HL-60 (cell line): ENCODE results near the gene MIX23.

Experiments used
- DNase-seq, 2 experiments: peaks; one replicate each; pipeline ENCODE4 v3.0.0-alpha.2; 2010 to 2020; ENCODE audit warnings: low read depth in 1 of 2, low spot score in 1 of 2
- H3K27ac ChIP-seq: fragments of 250-450 bp; sonication (Bioruptor Pico); replicated peaks from 2 replicates; pipeline ENCODE4 v1.5.1; 2020; ENCODE audit warnings: mild to moderate bottlenecking, moderate library complexity
- H3K27me3 ChIP-seq: fragments of 250-450 bp; sonication (Bioruptor Pico); 2 replicates; pipeline ENCODE4 v1.5.1; 2021; ENCODE audit warnings: mild to moderate bottlenecking, moderate library complexity; ENCODE audit not compliant: insufficient read depth, poor library complexity, severe bottlenecking
- H3K4me3 ChIP-seq: replicated peaks from 2 replicates; pipeline ENCODE4 v1.5.1; 2011; ENCODE audit warnings: mild to moderate bottlenecking, control low read depth, low read length; ENCODE audit not compliant: insufficient read depth
- GABPA ChIP-seq: IDR thresholded peaks from 2 replicates; pipeline ENCODE4 v1.6.1; 2012; ENCODE audit warnings: low read depth
- POLR2AphosphoS5 ChIP-seq: IDR thresholded peaks from 2 replicates; pipeline ENCODE4 v1.6.1; 2012; ENCODE audit warnings: low read depth
- SPI1 ChIP-seq: IDR thresholded peaks from 2 replicates; pipeline ENCODE4 v1.6.1; 2012; ENCODE audit warnings: low read depth, mild to moderate bottlenecking, borderline replicate concordance
- TF ChIP-seq, protein P1 (sequence below): IDR thresholded peaks from one replicate; pipeline ENCODE4 v1.5.1; 2011; ENCODE audit warnings: low read length, control low read depth, inconsistent platforms; ENCODE audit not compliant: insufficient read depth
- TF ChIP-seq, protein P2 (sequence below): IDR thresholded peaks from 2 replicates; pipeline ENCODE4 v1.6.1; 2012; ENCODE audit warnings: low read depth; ENCODE audit not compliant: insufficient replicate concordance

MIX23 gene

DNA sequence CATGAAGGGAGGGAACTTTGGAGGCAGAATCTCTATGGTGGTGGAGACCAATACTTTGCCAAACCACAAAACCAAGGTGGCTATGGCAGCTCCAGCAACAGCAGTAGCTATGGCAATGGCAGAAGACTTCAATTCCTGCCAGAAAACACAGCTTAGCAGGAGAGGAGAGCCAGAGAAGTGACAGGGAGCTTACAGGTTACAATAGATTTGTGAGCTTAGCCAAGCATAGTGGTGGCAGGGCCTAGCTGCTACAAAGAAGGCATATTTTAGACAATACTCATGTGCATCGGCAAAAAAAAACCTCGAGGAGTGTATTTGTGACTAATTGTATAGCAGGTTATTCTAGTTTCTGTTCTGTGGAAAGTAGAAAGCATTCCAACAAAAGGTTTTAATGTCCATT is 64.4 kb downstream of the MIX23 start:
- Histone ChIP-seq H3K4me3 (no peak overlapping the region), H3K27me3 (no peaks in the 10 kb centered on the region), H3K27ac (no peak overlapping the region)
- TF ChIP-seq, protein P1, sequence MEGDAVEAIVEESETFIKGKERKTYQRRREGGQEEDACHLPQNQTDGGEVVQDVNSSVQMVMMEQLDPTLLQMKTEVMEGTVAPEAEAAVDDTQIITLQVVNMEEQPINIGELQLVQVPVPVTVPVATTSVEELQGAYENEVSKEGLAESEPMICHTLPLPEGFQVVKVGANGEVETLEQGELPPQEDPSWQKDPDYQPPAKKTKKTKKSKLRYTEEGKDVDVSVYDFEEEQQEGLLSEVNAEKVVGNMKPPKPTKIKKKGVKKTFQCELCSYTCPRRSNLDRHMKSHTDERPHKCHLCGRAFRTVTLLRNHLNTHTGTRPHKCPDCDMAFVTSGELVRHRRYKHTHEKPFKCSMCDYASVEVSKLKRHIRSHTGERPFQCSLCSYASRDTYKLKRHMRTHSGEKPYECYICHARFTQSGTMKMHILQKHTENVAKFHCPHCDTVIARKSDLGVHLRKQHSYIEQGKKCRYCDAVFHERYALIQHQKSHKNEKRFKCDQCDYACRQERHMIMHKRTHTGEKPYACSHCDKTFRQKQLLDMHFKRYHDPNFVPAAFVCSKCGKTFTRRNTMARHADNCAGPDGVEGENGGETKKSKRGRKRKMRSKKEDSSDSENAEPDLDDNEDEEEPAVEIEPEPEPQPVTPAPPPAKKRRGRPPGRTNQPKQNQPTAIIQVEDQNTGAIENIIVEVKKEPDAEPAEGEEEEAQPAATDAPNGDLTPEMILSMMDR = no peak
- TF ChIP-seq GABPA (no peak), SPI1 (no peak), POLR2AphosphoS5 (no peak)
- TF ChIP-seq, protein P2, sequence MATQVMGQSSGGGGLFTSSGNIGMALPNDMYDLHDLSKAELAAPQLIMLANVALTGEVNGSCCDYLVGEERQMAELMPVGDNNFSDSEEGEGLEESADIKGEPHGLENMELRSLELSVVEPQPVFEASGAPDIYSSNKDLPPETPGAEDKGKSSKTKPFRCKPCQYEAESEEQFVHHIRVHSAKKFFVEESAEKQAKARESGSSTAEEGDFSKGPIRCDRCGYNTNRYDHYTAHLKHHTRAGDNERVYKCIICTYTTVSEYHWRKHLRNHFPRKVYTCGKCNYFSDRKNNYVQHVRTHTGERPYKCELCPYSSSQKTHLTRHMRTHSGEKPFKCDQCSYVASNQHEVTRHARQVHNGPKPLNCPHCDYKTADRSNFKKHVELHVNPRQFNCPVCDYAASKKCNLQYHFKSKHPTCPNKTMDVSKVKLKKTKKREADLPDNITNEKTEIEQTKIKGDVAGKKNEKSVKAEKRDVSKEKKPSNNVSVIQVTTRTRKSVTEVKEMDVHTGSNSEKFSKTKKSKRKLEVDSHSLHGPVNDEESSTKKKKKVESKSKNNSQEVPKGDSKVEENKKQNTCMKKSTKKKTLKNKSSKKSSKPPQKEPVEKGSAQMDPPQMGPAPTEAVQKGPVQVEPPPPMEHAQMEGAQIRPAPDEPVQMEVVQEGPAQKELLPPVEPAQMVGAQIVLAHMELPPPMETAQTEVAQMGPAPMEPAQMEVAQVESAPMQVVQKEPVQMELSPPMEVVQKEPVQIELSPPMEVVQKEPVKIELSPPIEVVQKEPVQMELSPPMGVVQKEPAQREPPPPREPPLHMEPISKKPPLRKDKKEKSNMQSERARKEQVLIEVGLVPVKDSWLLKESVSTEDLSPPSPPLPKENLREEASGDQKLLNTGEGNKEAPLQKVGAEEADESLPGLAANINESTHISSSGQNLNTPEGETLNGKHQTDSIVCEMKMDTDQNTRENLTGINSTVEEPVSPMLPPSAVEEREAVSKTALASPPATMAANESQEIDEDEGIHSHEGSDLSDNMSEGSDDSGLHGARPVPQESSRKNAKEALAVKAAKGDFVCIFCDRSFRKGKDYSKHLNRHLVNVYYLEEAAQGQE = no peak
- DNase-seq = no peak

- DNase-seq = no peak
- Histone ChIP-seq H3K4me3 (no peak overlapping the region), H3K27ac (no peak overlapping the region), H3K27me3 (no peaks in the 10 kb centered on the region)
- TF ChIP-seq SPI1 (no peak), GABPA (no peak), POLR2AphosphoS5 (no peak)
- TF ChIP-seq, protein P1 = no peak
- TF ChIP-seq, protein P2 = no peak
These were observed 66.7 kb downstream of the MIX23 start for GRCh38 chr3:122316368-122316767.

GRCh38 chr3:122315619-122316018 is 67.4 kb downstream of the MIX23 start:
- Histone ChIP-seq H3K4me3 (no peak overlapping the region), H3K27me3 (no peaks in the 10 kb centered on the region), H3K27ac (no peak overlapping the region)
- no peak for DNase-seq
- TF ChIP-seq SPI1 (no peak), POLR2AphosphoS5 (no peak), GABPA (no peak)
- TF ChIP-seq, protein P2 = no peak
- TF ChIP-seq, protein P1 = no peak
